ENCODE measurements around the gene DYNC1LI1. TPM values are rescaled to one million over a fixed set of nuclear protein-coding genes. Genes with fewer than 3 reads are reported as not detected.
"Not testable (repeated sequence)": the region's sequence is repeated elsewhere in the genome, so short reads cannot be mapped to it uniquely, and the experiment has no call there.

DYNC1LI1 gene
- total RNA-seq, 1 experiment from 2014 or later: 30.1 TPM

GRCh38 chr3:32525720-32526119, 44.9 kb downstream of the DYNC1LI1 start:
- Histone ChIP-seq H3K4me1 (replicated peaks; ENCODE audit: insufficient read depth) (no peaks in the 10 kb centered on the region), H3K9me2 (ENCODE audit: insufficient read depth) (no peaks in the 10 kb centered on the region), H3K27me3 (ENCODE audit: insufficient read depth, low read depth) (no peaks in the 10 kb centered on the region), H3K36me3 (ENCODE audit: low read depth) (no peaks in the 10 kb centered on the region), H2AFZ (no peak overlapping the region), H3F3A (ENCODE audit: insufficient read depth, low read depth) (no peaks in the 10 kb centered on the region), H4K20me1 (ENCODE audit: insufficient read depth) (no peaks in the 10 kb centered on the region), H3K79me2 (ENCODE audit: low read depth) (no peaks in the 10 kb centered on the region), H3K4me2 (no peak overlapping the region), H3K4me3 (no peak overlapping the region), H3K9me3 (ENCODE audit: insufficient read depth, low read depth) (no peaks in the 10 kb centered on the region), H3K27ac (no peak overlapping the region)
- intact Hi-C loops (cut with micrococcal nuclease; ENCODE audit: unreplicated experiment): no loop called here
- BruUV-seq (replicated peaks): no TSS peak
- DNase-seq: no peak
- ChIA-PET POLR2A (ENCODE audit: unreplicated experiment) (no interaction called here), CTCF (no interaction called here)
- TF ChIP-seq EZH2 (IDR thresholded peaks at IDR 0.05; ENCODE audit: low read depth) (no peak), CTCF (conservative IDR thresholded peaks at IDR 0.05) (no peak)

GRCh38 chr3:32522682-32523081, 48.0 kb downstream of the DYNC1LI1 start:
- Histone ChIP-seq H3K27ac (no peak overlapping the region), H3K9me2 (ENCODE audit: insufficient read depth) (no peaks in the 10 kb centered on the region), H3K27me3 (ENCODE audit: insufficient read depth, low read depth) (no peaks in the 10 kb centered on the region), H3K4me1 (replicated peaks; ENCODE audit: insufficient read depth) (no peaks in the 10 kb centered on the region), H3F3A (ENCODE audit: insufficient read depth, low read depth) (no peaks in the 10 kb centered on the region), H3K4me2 (no peak overlapping the region), H4K20me1 (ENCODE audit: insufficient read depth) (no peaks in the 10 kb centered on the region), H3K9me3 (ENCODE audit: insufficient read depth, low read depth) (no peaks in the 10 kb centered on the region), H3K79me2 (ENCODE audit: low read depth) (no peaks in the 10 kb centered on the region), H2AFZ (no peak overlapping the region), H3K4me3 (no peak overlapping the region), H3K36me3 (ENCODE audit: low read depth) (no peaks in the 10 kb centered on the region)
- POLR2A ChIA-PET (ENCODE audit: unreplicated experiment): no interaction called here
- CTCF ChIA-PET: no interaction called here
- TF ChIP-seq CTCF (conservative IDR thresholded peaks at IDR 0.05) (no peak), EZH2 (IDR thresholded peaks at IDR 0.05; ENCODE audit: low read depth) (no peak)
- BruUV-seq (replicated peaks): no TSS peak
- intact Hi-C loops (cut with micrococcal nuclease; ENCODE audit: unreplicated experiment): no loop called here
- DNase-seq: no peak

- H2AFZ ChIP-seq; H3K79me2 ChIP-seq (ENCODE audit: low read depth); H3K4me1 ChIP-seq (replicated peaks; ENCODE audit: insufficient read depth); H4K20me1 ChIP-seq (ENCODE audit: insufficient read depth); H3K9me3 ChIP-seq (ENCODE audit: insufficient read depth, low read depth); H3K4me2 ChIP-seq; H3K9me2 ChIP-seq (ENCODE audit: insufficient read depth); intact Hi-C loops (cut with micrococcal nuclease; ENCODE audit: unreplicated experiment); H3K36me3 ChIP-seq (ENCODE audit: low read depth); CTCF ChIA-PET; POLR2A ChIA-PET (ENCODE audit: unreplicated experiment); BruUV-seq (replicated peaks); DNase-seq; H3K4me3 ChIP-seq; H3K27me3 ChIP-seq (ENCODE audit: insufficient read depth, low read depth); H3K27ac ChIP-seq; H3F3A ChIP-seq (ENCODE audit: insufficient read depth, low read depth): not testable (repeated sequence)
Measured at GRCh38 chr3:32518921-32519320, 51.7 kb downstream of the DYNC1LI1 start.

- H4K20me1 ChIP-seq (ENCODE audit: insufficient read depth); H3K4me1 ChIP-seq (replicated peaks; ENCODE audit: insufficient read depth); H3K27ac ChIP-seq; H3K9me2 ChIP-seq (ENCODE audit: insufficient read depth); DNase-seq; H3K27me3 ChIP-seq (ENCODE audit: insufficient read depth, low read depth); H3K79me2 ChIP-seq (ENCODE audit: low read depth); H3K4me3 ChIP-seq; H3K9me3 ChIP-seq (ENCODE audit: insufficient read depth, low read depth); POLR2A ChIA-PET (ENCODE audit: unreplicated experiment); H3K4me2 ChIP-seq; H3F3A ChIP-seq (ENCODE audit: insufficient read depth, low read depth); H3K36me3 ChIP-seq (ENCODE audit: low read depth); BruUV-seq (replicated peaks); H2AFZ ChIP-seq; CTCF ChIA-PET; intact Hi-C loops (cut with micrococcal nuclease; ENCODE audit: unreplicated experiment): not testable (repeated sequence)
Measured at GRCh38 chr3:32516751-32517150, 53.9 kb downstream of the DYNC1LI1 start.
